Measurements from ENCODE around the gene PMP22.
"Not testable (repeated sequence)": the region's sequence is repeated elsewhere in the genome, so short reads cannot be mapped to it uniquely, and the experiment has no call there.

PMP22 gene

GRCh38 chr17:15231851-15232516 lies 33.1 kb downstream of the PMP22 start:
- H3K4me1 ChIP-seq, result no peaks in the 10 kb centered on the region
- H3K9me3 ChIP-seq, result no peaks in the 10 kb centered on the region
- H3K27me3 ChIP-seq, result no peaks in the 10 kb centered on the region
- no peaks in the 10 kb centered on the region for H3K36me3 ChIP-seq
- no peak for DNase-seq
- H3K4me3 ChIP-seq (ENCODE audit: low read depth, low read length), result no peak overlapping the region
- TF ChIP-seq CTCF (IDR thresholded peaks at IDR 0.05; ENCODE audit: low read depth, low read length), result no peak

GRCh38 chr17:15230866-15231265 lies 34.3 kb downstream of the PMP22 start:
- no peak overlapping the region for H3K4me3 ChIP-seq (ENCODE audit: low read depth, low read length)
- no peak for DNase-seq
- TF ChIP-seq CTCF (IDR thresholded peaks at IDR 0.05; ENCODE audit: low read depth, low read length), result no peak
- no peaks in the 10 kb centered on the region for H3K36me3 ChIP-seq
- H3K9me3 ChIP-seq, result no peaks in the 10 kb centered on the region
- no peaks in the 10 kb centered on the region for H3K4me1 ChIP-seq
- no peaks in the 10 kb centered on the region for H3K27me3 ChIP-seq

- not testable (repeated sequence) for H3K36me3 ChIP-seq; H3K4me1 ChIP-seq; DNase-seq; H3K4me3 ChIP-seq (ENCODE audit: low read depth, low read length); H3K27me3 ChIP-seq; H3K9me3 ChIP-seq
These were observed 43.3 kb downstream of the PMP22 start for GRCh38 chr17:15221827-15222226.

GRCh38 chr17:15220785-15221184 lies 44.3 kb downstream of the PMP22 start:
- H3K27me3 ChIP-seq, result no peaks in the 10 kb centered on the region
- no peaks in the 10 kb centered on the region for H3K4me1 ChIP-seq
- no peak for TF ChIP-seq CTCF (IDR thresholded peaks at IDR 0.05; ENCODE audit: low read depth, low read length)
- DNase-seq, result no peak
- H3K9me3 ChIP-seq, result no peaks in the 10 kb centered on the region
- H3K36me3 ChIP-seq, result no peaks in the 10 kb centered on the region
- no peak overlapping the region for H3K4me3 ChIP-seq (ENCODE audit: low read depth, low read length)

GRCh38 chr17:15216481-15216880 lies 48.6 kb downstream of the PMP22 start:
- no peaks in the 10 kb centered on the region for H3K27me3 ChIP-seq
- no peak for DNase-seq
- no peaks in the 10 kb centered on the region for H3K9me3 ChIP-seq
- TF ChIP-seq CTCF (IDR thresholded peaks at IDR 0.05; ENCODE audit: low read depth, low read length), result no peak
- no peaks in the 10 kb centered on the region for H3K36me3 ChIP-seq
- H3K4me3 ChIP-seq (ENCODE audit: low read depth, low read length), result no peak overlapping the region
- no peaks in the 10 kb centered on the region for H3K4me1 ChIP-seq

- H3K36me3 ChIP-seq, result no peaks in the 10 kb centered on the region
- no peaks in the 10 kb centered on the region for H3K4me1 ChIP-seq
- no peaks in the 10 kb centered on the region for H3K9me3 ChIP-seq
- TF ChIP-seq CTCF (IDR thresholded peaks at IDR 0.05; ENCODE audit: low read depth, low read length), result peak; percentile 42
- no peaks in the 10 kb centered on the region for H3K27me3 ChIP-seq
- no peak overlapping the region for H3K4me3 ChIP-seq (ENCODE audit: low read depth, low read length)
- peak; percentile 18 for DNase-seq
These were observed 51.6 kb downstream of the PMP22 start for GRCh38 chr17:15213381-15214087.

Data from BE2C (cell line).